ENCODE results near the gene MROH2A. TPM values are rescaled to one million over a fixed set of nuclear protein-coding genes. Genes with fewer than 3 reads are reported as not detected.

MROH2A gene
- total RNA-seq, 3 donors from 2014 or later (not counting 1 experiment from before 2014, with no cell fraction given): not detected

DNA sequence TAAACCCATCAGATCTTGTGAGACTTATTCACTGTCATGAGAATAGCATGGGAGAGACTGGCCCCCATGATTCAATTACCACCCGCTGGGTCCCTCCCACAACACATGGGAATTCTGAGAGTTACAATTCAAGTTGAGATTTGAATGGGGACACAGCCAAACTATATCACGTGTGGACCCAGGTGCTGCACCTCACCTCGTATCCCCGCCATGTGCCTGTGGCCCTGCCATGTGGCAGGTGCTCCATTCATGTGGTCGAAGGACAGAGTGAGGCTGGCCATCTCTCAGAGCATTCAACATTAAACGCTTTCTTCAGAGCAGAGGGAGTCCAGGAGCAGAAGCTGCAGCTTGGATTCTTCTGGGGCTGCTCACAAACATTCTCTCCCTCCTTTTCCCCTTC is 32.3 kb downstream of the MROH2A start:
- Histone ChIP-seq H3K27ac (ENCODE audit: low read length) (no peak overlapping the region), H3K36me3 (ENCODE audit: control insufficient read depth, insufficient read depth, low read length) (no peaks in the 10 kb centered on the region), H3K4me1 (ENCODE audit: control insufficient read depth, insufficient read depth, low read length) (no peaks in the 10 kb centered on the region), H3K27me3 (ENCODE audit: control insufficient read depth, insufficient read depth, low read length) (no peaks in the 10 kb centered on the region), H3K4me3 (ENCODE audit: low read length) (no peak overlapping the region), H3K9me3 (ENCODE audit: control insufficient read depth, insufficient read depth, low read length) (no peaks in the 10 kb centered on the region)
- peaks cover 8 to 27% of the 10 kb centered on the region in 2 donors for H3K27me3 Mint-ChIP-seq (ENCODE audit: low read depth in 2 of 2)
- DNase-seq: no peak
- WGBS (ENCODE audit: insufficient coverage): 86% methylated on average over 5 of the region's 6 CpGs
- H3K27ac Mint-ChIP-seq: no peak overlapping the region
- H3K4me1 Mint-ChIP-seq: no peaks in the 10 kb centered on the region
- TF ChIP-seq, protein P1, sequence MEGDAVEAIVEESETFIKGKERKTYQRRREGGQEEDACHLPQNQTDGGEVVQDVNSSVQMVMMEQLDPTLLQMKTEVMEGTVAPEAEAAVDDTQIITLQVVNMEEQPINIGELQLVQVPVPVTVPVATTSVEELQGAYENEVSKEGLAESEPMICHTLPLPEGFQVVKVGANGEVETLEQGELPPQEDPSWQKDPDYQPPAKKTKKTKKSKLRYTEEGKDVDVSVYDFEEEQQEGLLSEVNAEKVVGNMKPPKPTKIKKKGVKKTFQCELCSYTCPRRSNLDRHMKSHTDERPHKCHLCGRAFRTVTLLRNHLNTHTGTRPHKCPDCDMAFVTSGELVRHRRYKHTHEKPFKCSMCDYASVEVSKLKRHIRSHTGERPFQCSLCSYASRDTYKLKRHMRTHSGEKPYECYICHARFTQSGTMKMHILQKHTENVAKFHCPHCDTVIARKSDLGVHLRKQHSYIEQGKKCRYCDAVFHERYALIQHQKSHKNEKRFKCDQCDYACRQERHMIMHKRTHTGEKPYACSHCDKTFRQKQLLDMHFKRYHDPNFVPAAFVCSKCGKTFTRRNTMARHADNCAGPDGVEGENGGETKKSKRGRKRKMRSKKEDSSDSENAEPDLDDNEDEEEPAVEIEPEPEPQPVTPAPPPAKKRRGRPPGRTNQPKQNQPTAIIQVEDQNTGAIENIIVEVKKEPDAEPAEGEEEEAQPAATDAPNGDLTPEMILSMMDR (IDR thresholded peaks at IDR 0.05): no peak
- intact Hi-C loops (cut with micrococcal nuclease): no loop called here
- ATAC-seq: no peak
- no peak overlapping the region for H3K4me3 Mint-ChIP-seq
- H3K36me3 Mint-ChIP-seq: no peaks in the 10 kb centered on the region
- no peaks in the 10 kb centered on the region for H3K9me3 Mint-ChIP-seq

- Histone ChIP-seq H3K4me3 (ENCODE audit: low read length) (no peak overlapping the region), H3K36me3 (ENCODE audit: control insufficient read depth, insufficient read depth, low read length) (no peaks in the 10 kb centered on the region), H3K9me3 (ENCODE audit: control insufficient read depth, insufficient read depth, low read length) (no peaks in the 10 kb centered on the region), H3K27ac (ENCODE audit: low read length) (no peak overlapping the region), H3K27me3 (ENCODE audit: control insufficient read depth, insufficient read depth, low read length) (no peaks in the 10 kb centered on the region), H3K4me1 (ENCODE audit: control insufficient read depth, insufficient read depth, low read length) (no peaks in the 10 kb centered on the region)
- DNase-seq (no peak), ATAC-seq (no peak)
- Mint-ChIP-seq H3K27me3 (ENCODE audit: low read depth in 2 of 2) (peaks cover 8 to 27% of the 10 kb centered on the region in 2 donors), H3K4me3 (no peak overlapping the region), H3K27ac (no peak overlapping the region), H3K9me3 (no peaks in the 10 kb centered on the region), H3K36me3 (no peaks in the 10 kb centered on the region), H3K4me1 (no peaks in the 10 kb centered on the region)
- TF ChIP-seq, protein P1 (IDR thresholded peaks at IDR 0.05): no peak
- intact Hi-C loops (cut with micrococcal nuclease): no loop called here
- 86% methylated on average over 4 of the region's 4 CpGs for WGBS (ENCODE audit: insufficient coverage)
These were observed 33.0 kb downstream of the MROH2A start for GRCh38 chr2:233811087-233811486.

- whole genome bisulfite sequencing (ENCODE audit: insufficient coverage): 91% methylated on average over 8 of the region's 8 CpGs
- Mint-ChIP-seq H3K4me1 (no peaks in the 10 kb centered on the region), H3K27ac (no peak overlapping the region), H3K27me3 (ENCODE audit: low read depth in 2 of 2) (peaks cover 8 to 28% of the 10 kb centered on the region in 2 donors), H3K36me3 (no peaks in the 10 kb centered on the region), H3K4me3 (no peak overlapping the region), H3K9me3 (no peaks in the 10 kb centered on the region)
- no peaks in the 10 kb centered on the region for H3K4me1 ChIP-seq (ENCODE audit: control insufficient read depth, insufficient read depth, low read length)
- H3K36me3 ChIP-seq (ENCODE audit: control insufficient read depth, insufficient read depth, low read length): no peaks in the 10 kb centered on the region
- DNase-seq (no peak), ATAC-seq (no peak)
- H3K9me3 ChIP-seq (ENCODE audit: control insufficient read depth, insufficient read depth, low read length): no peaks in the 10 kb centered on the region
- TF ChIP-seq, protein P1 (IDR thresholded peaks at IDR 0.05): no peak
- no peak overlapping the region for H3K4me3 ChIP-seq (ENCODE audit: low read length)
- H3K27ac ChIP-seq (ENCODE audit: low read length): no peak overlapping the region
- intact Hi-C loops (cut with micrococcal nuclease): no loop called here
- H3K27me3 ChIP-seq (ENCODE audit: control insufficient read depth, insufficient read depth, low read length): no peaks in the 10 kb centered on the region
These were observed 33.6 kb downstream of the MROH2A start for GRCh38 chr2:233811732-233812131.
